Measurements from ENCODE around the gene PRDM11.

DNA sequence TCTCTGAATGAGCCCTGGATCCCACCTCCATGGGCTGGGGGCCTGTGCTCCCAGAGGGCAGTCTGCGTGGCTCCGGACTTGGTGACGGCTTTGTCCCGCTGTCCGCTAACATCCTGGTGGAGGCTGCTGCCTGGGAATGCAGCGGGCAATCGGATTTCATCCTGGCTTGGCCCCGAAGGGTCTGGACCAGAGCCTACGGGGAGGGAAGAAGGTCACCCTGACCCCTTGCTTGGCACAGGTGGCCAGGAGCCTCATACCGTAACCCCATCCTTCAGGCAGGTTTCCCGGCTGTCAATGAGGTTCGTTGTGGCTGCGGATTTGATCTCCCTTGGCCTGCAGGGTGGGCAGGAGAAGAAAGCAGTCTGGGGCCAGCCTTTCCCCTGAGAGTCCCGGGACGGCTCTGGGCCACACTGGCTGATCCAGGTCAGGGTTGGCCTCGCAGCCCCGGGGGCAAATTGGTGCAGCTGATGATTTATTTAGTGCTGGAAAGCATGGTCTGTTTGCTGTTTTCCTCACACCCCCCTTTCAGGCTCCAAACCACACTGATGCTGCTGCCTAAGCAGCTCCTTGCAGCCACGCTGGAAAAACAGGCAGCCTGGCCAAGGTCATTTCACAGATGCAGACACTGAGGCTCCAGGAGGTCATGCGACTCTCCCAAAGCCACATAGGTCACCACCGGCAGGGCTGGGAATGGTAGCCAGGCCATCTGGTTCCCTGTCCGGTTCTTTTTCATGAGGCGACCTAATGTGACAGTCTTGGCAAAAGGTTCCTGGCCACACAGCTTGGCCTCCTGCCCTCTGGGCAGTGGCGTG is 15.0 kb downstream of the PRDM11 start:
- TF ChIP-seq, protein P1, sequence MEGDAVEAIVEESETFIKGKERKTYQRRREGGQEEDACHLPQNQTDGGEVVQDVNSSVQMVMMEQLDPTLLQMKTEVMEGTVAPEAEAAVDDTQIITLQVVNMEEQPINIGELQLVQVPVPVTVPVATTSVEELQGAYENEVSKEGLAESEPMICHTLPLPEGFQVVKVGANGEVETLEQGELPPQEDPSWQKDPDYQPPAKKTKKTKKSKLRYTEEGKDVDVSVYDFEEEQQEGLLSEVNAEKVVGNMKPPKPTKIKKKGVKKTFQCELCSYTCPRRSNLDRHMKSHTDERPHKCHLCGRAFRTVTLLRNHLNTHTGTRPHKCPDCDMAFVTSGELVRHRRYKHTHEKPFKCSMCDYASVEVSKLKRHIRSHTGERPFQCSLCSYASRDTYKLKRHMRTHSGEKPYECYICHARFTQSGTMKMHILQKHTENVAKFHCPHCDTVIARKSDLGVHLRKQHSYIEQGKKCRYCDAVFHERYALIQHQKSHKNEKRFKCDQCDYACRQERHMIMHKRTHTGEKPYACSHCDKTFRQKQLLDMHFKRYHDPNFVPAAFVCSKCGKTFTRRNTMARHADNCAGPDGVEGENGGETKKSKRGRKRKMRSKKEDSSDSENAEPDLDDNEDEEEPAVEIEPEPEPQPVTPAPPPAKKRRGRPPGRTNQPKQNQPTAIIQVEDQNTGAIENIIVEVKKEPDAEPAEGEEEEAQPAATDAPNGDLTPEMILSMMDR (IDR thresholded peaks at IDR 0.05) = no peak
- TF ChIP-seq POLR2A (IDR thresholded peaks at IDR 0.05) = no peak
